Measurements from ENCODE around the gene PSMD6. TPM values are rescaled to one million over a fixed set of nuclear protein-coding genes. Genes with fewer than 3 reads are reported as not detected.

The PSMD6 gene
- total RNA-seq, 1 experiment from 2014 or later = 62.7 TPM

- BruUV-seq (replicated peaks) = no TSS peak
- Mint-ChIP-seq H3K4me3 (ENCODE audit: unreplicated experiment) (no peak overlapping the region), H3K36me3 (ENCODE audit: insufficient read depth, unreplicated experiment) (peaks cover under 1% of the 10 kb centered on the region), H3K27ac (ENCODE audit: low read depth, unreplicated experiment) (no peak overlapping the region), H3K9me3 (ENCODE audit: unreplicated experiment) (no peaks in the 10 kb centered on the region), H3K27me3 (ENCODE audit: insufficient read depth, unreplicated experiment) (peaks cover 30% of the 10 kb centered on the region), H3K4me1 (ENCODE audit: insufficient read depth, unreplicated experiment) (peaks cover 8% of the 10 kb centered on the region)
- CTCF ChIA-PET = interaction anchor here (0.5 to 8.9 kb wide), 4 partner anchors 34 to 1460 kb away, joined by 3 to 130 read pairs (median 4); no protein-coding TSS in a partner anchor
- intact Hi-C loops (cut with micrococcal nuclease) = no loop called here
- no peak for DNase-seq (ENCODE audit: unreplicated experiment)
- POLR2A ChIA-PET = no interaction called here
- no peak for TF ChIP-seq CTCF (IDR thresholded peaks at IDR 0.05; ENCODE audit: unreplicated experiment)
Measured at GRCh38 chr3:64028754-64029153, 5.5 kb upstream of the PSMD6 start.

- intact Hi-C loops (cut with micrococcal nuclease) = no loop called here
- no peak overlapping the region for H3K4me3 Mint-ChIP-seq (ENCODE audit: unreplicated experiment)
- BruUV-seq (replicated peaks) = no TSS peak
- peaks cover 8% of the 10 kb centered on the region for H3K4me1 Mint-ChIP-seq (ENCODE audit: insufficient read depth, unreplicated experiment)
- no peaks in the 10 kb centered on the region for H3K9me3 Mint-ChIP-seq (ENCODE audit: unreplicated experiment)
- H3K36me3 Mint-ChIP-seq (ENCODE audit: insufficient read depth, unreplicated experiment) = peaks cover 4% of the 10 kb centered on the region
- ChIA-PET POLR2A (interaction anchor here (0.8 kb wide), 1 partner anchor 17 kb away, joined by 3 read pairs; no protein-coding TSS in a partner anchor), CTCF (interaction anchor here (1.1 to 8.9 kb wide), 6 partner anchors 11 to 457 kb away, joined by 3 to 130 read pairs (median 4); no protein-coding TSS in a partner anchor)
- H3K27me3 Mint-ChIP-seq (ENCODE audit: insufficient read depth, unreplicated experiment) = peaks cover 30% of the 10 kb centered on the region
- no peak for DNase-seq (ENCODE audit: unreplicated experiment)
- TF ChIP-seq CTCF (IDR thresholded peaks at IDR 0.05; ENCODE audit: unreplicated experiment) = no peak
- H3K27ac Mint-ChIP-seq (ENCODE audit: low read depth, unreplicated experiment) = no peak overlapping the region
Measured at GRCh38 chr3:64027658-64028057, 4.4 kb upstream of the PSMD6 start.

DNA sequence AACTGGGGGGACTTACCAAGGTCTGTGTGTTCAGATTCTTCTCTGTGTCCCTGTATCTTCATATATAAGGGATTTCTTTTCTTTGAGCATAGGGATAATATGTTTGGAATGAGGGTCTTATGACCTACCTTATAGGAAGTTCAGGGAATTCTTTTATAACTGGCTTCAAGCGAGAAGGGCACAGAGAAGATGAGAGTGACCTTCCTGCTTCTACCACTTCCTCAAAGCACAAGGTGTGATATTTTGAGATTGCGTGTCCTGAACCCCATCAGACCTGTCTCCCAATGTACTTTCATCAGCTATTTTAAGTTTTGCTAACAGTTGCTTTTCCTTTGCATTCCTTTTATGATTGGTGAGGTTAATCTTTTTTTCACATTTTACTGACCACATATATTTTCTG lies 3.1 kb upstream of the PSMD6 start:
- ChIA-PET CTCF (interaction anchor here (0.5 to 8.9 kb wide), 8 partner anchors 13 to 458 kb away, joined by 3 to 130 read pairs (median 3); no protein-coding TSS in a partner anchor), POLR2A (no interaction called here)
- no peaks in the 10 kb centered on the region for H3K9me3 Mint-ChIP-seq (ENCODE audit: unreplicated experiment)
- H3K4me1 Mint-ChIP-seq (ENCODE audit: insufficient read depth, unreplicated experiment) = peaks cover 6% of the 10 kb centered on the region
- H3K36me3 Mint-ChIP-seq (ENCODE audit: insufficient read depth, unreplicated experiment) = peaks cover 17% of the 10 kb centered on the region
- no peak overlapping the region for H3K4me3 Mint-ChIP-seq (ENCODE audit: unreplicated experiment)
- H3K27me3 Mint-ChIP-seq (ENCODE audit: insufficient read depth, unreplicated experiment) = peaks cover 30% of the 10 kb centered on the region
- H3K27ac Mint-ChIP-seq (ENCODE audit: low read depth, unreplicated experiment) = no peak overlapping the region
- intact Hi-C loops (cut with micrococcal nuclease) = no loop called here
- no peak for DNase-seq (ENCODE audit: unreplicated experiment)
- TF ChIP-seq CTCF (IDR thresholded peaks at IDR 0.05; ENCODE audit: unreplicated experiment) = no peak
- no TSS peak for BruUV-seq (replicated peaks)

- Mint-ChIP-seq H3K27ac (ENCODE audit: low read depth, unreplicated experiment) (peak overlapping the region; percentile 92), H3K4me3 (ENCODE audit: unreplicated experiment) (peak overlapping the region; percentile 80), H3K27me3 (ENCODE audit: insufficient read depth, unreplicated experiment) (peaks cover 16% of the 10 kb centered on the region), H3K36me3 (ENCODE audit: insufficient read depth, unreplicated experiment) (peaks cover 35% of the 10 kb centered on the region), H3K4me1 (ENCODE audit: insufficient read depth, unreplicated experiment) (peaks cover 6% of the 10 kb centered on the region), H3K9me3 (ENCODE audit: unreplicated experiment) (no peaks in the 10 kb centered on the region)
- BruUV-seq (replicated peaks) = no TSS peak
- ChIA-PET CTCF (interaction anchor here (0.6 to 4.8 kb wide), 70 partner anchors 10 to 1935 kb away, joined by 3 to 54 read pairs (median 4); partner anchors contain the start of gene PRICKLE2), POLR2A (interaction anchor here (0.6 to 2.8 kb wide), 14 partner anchors 15 to 461 kb away, joined by 3 to 18 read pairs (median 4); partner anchors contain the start of gene SCAANT1)
- intact Hi-C loops (cut with micrococcal nuclease) = loop anchor here (2.0 kb wide), 2 partner anchors 63 to 243 kb away; no protein-coding TSS in a partner anchor
- TF ChIP-seq CTCF (IDR thresholded peaks at IDR 0.05; ENCODE audit: unreplicated experiment) = no peak
- DNase-seq (ENCODE audit: unreplicated experiment) = no peak
Measured at GRCh38 chr3:64023861-64024223, 548 bp upstream of the PSMD6 start.
